ENCODE data around the gene FAM136A.
"Not testable (repeated sequence)": the region's sequence is repeated elsewhere in the genome, so short reads cannot be mapped to it uniquely, and the experiment has no call there.

FAM136A gene

DNA sequence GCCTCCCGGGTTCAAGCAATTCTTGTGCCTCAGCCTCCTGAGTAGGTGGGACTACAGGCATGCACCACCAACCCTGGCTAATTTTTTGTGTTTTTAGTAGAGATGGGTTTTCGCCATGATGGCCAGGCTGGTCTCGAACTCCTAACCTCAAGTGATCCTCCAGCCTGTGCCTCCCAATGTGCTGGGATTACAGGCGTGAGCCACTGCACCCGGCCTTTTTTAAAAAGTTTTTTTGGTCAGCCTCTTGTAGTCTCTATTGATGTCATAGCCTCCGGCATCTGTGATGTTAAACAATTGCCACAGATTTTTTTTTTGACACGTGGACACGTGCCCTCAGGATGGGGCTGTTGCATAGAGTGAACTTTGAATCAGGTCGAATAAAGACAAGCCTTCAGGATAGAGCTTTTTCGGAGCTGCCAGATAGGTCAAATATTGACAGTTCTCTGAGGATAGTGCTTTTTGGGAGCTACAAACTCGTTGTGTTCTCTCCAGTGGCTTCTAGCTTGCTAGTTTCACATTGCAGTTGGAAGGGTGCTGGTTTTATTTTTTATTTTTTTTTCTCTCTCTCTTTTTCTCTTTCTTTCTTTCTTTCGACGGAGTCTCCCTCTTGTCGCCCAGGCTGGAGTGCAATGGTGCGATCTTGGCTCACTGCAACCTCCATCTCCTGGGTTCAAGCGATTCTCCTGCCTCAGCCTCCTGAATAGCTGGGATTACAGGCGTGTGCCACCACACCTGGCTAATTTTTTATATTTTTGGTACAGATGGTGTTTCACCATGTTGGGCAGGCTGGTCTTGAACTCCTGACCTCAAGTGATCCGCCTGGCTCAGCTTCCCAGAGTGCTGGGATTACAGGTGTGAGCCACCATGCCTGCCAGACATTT lies 32.2 kb downstream of the FAM136A start:
- not testable (repeated sequence) for H3K27ac Mint-ChIP-seq; H3K4me1 Mint-ChIP-seq (ENCODE audit: low read depth in 2 of 2)

DNA sequence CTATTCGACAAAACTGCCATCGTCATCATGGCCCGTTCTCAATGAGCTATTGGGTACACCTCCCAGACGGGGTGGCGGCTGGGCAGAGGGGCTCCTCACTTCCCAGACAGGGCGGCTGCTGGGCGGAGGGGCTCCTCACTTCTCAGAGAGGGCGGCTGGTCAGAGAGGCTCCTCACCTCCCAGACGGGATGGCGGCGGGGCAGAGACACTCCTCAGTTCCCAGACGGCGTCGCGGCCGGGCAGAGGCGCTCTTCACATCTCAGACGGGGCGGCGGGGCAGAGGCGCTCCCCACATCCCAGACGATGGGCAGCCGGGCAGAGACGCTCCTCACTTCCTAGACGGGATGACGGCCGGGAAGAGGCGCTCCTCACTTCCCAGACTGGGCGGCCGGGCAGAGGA lies 34.9 kb downstream of the FAM136A start:
- not testable (repeated sequence) for H3K4me3 Mint-ChIP-seq; H3K27me3 Mint-ChIP-seq; DNase-seq; ATAC-seq (replicated peaks); H3K4me1 Mint-ChIP-seq (ENCODE audit: low read depth in 2 of 2); H3K27ac Mint-ChIP-seq; H3K9me3 Mint-ChIP-seq
- peaks cover 25% of the 10 kb centered on the region for H3K36me3 Mint-ChIP-seq (ENCODE audit: insufficient read depth)

More for the DNA sequence above, 32.2 kb downstream of the FAM136A start:
- H3K36me3 Mint-ChIP-seq (ENCODE audit: insufficient read depth), result peaks cover 12% of the 10 kb centered on the region
- not testable (repeated sequence) for ATAC-seq (replicated peaks); H3K4me3 Mint-ChIP-seq; H3K27me3 Mint-ChIP-seq; H3K9me3 Mint-ChIP-seq; DNase-seq

DNA sequence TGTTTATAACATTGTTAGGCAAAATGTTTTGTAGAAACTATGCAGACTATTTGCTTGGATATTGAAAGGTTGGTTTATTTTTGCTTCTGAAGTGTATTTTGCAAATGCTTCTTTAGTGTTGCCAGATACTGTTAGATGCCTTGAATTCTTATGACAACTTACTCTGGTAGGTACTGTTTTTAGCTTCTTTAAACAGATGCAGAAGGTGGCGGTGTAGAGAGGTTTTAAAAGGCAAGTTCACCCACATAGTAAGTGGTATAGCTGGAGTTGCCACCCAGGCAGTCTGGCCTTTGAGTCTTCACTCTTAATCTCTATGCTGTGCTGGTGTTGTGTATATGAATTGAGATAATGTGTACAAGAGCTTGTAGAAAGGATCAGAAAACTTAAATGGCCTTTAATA lies 40.4 kb downstream of the FAM136A start:
- Mint-ChIP-seq H3K9me3 (no peaks in the 10 kb centered on the region), H3K36me3 (ENCODE audit: insufficient read depth) (peaks cover 35% of the 10 kb centered on the region), H3K4me1 (ENCODE audit: low read depth in 2 of 2) (peaks cover 11 to 42% of the 10 kb centered on the region in 2 donors), H3K27me3 (no peaks in the 10 kb centered on the region), H3K4me3 (no peak overlapping the region), H3K27ac (peak overlapping the region in 1 of 2 donors; percentile 71)
- ATAC-seq (replicated peaks), result no peak
- no peak for DNase-seq

DNA sequence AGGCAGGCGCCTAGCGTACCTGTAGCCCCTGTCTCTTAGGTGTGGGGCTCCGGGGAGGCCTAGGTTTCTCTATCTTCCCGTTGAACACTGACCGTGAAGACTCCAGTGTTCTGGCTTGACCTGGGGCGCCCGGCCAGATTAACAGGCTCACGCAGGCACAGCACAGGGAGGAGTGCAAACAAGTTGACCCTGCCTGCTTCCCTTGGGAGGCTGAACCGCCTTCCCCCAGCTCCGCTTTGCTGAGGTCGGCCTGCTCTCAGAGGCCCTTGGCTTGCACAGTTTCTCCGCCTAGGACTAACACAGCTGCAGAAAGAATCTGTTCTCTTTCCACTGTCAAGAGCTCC lies 43.4 kb downstream of the FAM136A start:
- Mint-ChIP-seq H3K27ac (peak overlapping the region in 1 of 2 donors; percentile 32), H3K9me3 (no peaks in the 10 kb centered on the region), H3K36me3 (ENCODE audit: insufficient read depth) (peaks cover 20% of the 10 kb centered on the region), H3K4me3 (peak overlapping the region; percentile 84 to 89), H3K4me1 (ENCODE audit: low read depth in 2 of 2) (peaks cover 11 to 40% of the 10 kb centered on the region in 2 donors), H3K27me3 (no peaks in the 10 kb centered on the region)
- DNase-seq, result no peak
- no peak for ATAC-seq (replicated peaks)

DNA sequence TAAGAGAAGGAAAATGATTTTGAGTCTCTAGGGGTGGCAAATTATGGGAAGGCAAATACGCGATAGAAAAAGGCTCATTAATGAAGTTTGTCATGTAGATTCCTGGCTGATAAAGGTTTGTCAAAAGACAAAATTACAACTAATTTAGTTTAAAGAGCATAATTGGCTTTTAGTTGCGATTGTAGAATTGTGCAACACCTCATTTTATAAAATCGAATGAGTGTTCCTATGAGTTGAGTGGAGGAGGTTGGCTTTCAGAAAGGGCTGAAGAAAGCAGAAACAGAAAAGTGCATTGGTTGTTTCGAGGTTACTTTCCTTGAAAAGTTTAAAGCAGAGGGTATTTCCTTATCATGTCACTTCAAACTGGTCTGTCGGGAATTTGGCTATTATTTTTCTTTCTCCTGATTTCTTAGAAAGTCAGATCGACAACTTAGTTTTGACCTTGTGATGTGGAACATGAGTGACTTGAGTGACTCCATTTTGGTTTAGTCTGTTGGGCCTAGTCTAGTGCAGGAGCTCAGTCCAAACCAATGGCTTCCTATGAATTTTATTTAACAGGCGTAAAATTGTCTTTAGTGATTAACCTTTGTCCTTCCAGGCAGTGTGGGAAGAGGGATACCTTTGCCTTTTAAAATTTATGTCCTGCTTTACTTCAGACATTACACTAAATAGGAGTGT lies 46.1 kb downstream of the FAM136A start:
- ATAC-seq (replicated peaks) (no peak), DNase-seq (no peak)
- Mint-ChIP-seq H3K27ac (no peak overlapping the region), H3K4me3 (peak overlapping the region in 1 of 2 donors; percentile 23), H3K9me3 (no peaks in the 10 kb centered on the region), H3K4me1 (ENCODE audit: low read depth in 2 of 2) (peaks cover 11 to 24% of the 10 kb centered on the region in 2 donors), H3K27me3 (no peaks in the 10 kb centered on the region), H3K36me3 (ENCODE audit: insufficient read depth) (peaks cover 13% of the 10 kb centered on the region)

DNA sequence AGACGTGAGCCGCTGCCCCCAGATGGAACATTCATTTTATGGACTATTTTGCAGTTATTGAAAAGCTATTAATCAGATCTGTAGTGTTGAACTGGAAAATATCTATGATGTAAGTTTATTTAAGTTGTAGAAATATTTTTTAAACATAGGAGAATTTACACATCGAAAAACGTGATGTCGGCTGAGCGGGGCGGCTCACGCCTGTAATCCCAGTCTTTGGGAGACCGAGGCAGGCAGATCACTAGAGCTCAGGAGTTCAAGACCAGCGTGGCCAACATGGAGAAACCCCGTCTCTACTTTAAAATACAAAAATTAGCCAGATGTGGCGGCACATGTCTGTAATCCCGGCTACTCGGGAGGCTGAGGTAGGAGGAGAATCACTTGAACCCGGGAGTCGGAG lies 51.4 kb downstream of the FAM136A start:
- Mint-ChIP-seq H3K9me3 (no peaks in the 10 kb centered on the region), H3K27ac (peak overlapping the region in 1 of 2 donors; percentile 100), H3K36me3 (ENCODE audit: insufficient read depth) (peaks cover 35% of the 10 kb centered on the region), H3K27me3 (peaks cover 0 to 6% of the 10 kb centered on the region in 2 donors), H3K4me1 (ENCODE audit: low read depth in 2 of 2) (peaks cover 21 to 24% of the 10 kb centered on the region in 2 donors), H3K4me3 (no peak overlapping the region)
- no peak for ATAC-seq (replicated peaks)
- no peak for DNase-seq

DNA sequence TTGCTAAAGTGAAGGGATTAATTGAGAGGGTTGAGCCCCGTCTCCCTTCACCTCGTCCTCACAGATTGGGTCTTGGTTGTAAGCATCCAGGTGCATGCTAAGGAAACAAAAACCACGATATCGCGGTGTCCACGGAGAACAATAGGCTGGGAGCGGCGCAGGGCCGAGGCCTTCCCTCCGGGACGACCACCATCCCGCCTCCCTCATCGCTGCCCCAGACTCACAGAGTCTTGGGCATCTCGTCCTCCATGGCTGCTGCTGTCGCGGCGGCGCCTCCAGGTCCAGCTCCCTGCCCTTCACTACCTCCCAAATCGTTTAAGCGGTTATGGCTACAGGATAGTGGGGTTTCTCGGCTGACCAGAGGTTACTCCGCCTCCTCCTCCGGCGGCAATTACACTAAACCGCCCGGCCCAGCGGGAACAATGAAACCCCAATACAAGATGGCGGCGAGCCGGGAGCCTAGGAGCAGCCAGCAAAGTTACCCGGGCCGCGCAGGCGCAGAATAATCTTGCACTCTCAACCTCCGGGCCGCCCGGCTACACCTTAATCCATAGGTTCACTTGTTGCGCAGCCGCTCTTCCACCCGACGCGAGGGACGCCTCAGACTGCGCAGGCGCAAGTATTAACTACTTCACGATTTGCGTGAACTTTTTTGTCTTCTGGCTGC lies 53.6 kb downstream of the FAM136A start, which contains the start of gene TIA1:
Gene TIA1 (minus strand): TSS at position 448 of the 667 bp plus-strand sequence. CDS start 198 bp downstream, at position 250.
- Mint-ChIP-seq H3K4me1 (ENCODE audit: low read depth in 2 of 2) (peaks cover 32 to 40% of the 10 kb centered on the region in 2 donors), H3K9me3 (no peaks in the 10 kb centered on the region)

DNA sequence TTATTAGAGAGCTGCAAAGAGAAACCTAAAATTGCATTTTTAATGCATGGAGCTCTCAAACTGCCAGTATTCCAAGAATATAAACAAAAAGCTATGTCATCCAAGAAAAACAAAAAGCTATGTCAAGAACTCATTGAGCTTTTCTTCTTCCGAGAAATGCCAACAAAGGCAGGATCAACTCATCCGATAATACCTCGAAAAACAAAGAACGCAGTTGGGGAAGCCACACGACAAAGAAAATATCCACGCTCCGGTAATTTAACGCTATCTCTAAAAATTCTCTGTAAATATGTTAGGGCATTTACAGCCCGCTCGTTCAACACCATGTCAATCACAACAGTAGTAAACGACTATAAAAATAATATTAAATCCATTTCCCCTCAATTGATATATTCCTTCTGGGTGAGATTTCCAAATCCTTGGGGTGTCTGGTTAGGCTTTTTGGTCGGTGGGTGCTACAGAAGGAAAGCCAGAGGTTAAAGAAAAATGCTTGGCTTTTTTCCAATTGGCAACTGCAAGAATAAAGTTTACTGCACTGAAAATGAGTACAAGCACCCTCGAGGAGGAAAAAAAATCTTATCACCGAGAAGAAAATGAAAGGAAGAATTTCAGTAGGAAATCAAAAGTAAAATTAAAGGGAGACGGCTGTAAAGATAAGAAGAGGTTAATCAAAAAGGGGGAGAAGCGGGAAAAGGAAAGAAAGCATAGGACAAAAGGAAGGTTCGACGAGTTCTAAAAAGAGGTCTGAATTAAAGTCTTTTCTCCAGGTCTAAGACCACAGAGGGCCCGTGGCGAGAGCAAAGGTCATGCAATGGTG lies 54.3 kb downstream of the FAM136A start:
- Mint-ChIP-seq H3K27me3 (peaks cover 0 to 6% of the 10 kb centered on the region in 2 donors), H3K36me3 (ENCODE audit: insufficient read depth) (peaks cover 37% of the 10 kb centered on the region), H3K27ac (peak overlapping the region; percentile 99 to 100), H3K9me3 (no peaks in the 10 kb centered on the region), H3K4me1 (ENCODE audit: low read depth in 2 of 2) (peaks cover 33 to 44% of the 10 kb centered on the region in 2 donors), H3K4me3 (peak overlapping the region; percentile 96 to 99)
- ATAC-seq (replicated peaks) (no peak), DNase-seq (no peak)

More for the DNA sequence above, 53.6 kb downstream of the FAM136A start, which contains the start of gene TIA1:
- peak; percentile 95 to 97 (median 97) for DNase-seq
- H3K27ac Mint-ChIP-seq, result peak within 1 kb of the TSS; percentile 99 to 100
- peaks cover 0 to 6% of the 10 kb centered on the region in 2 donors for H3K27me3 Mint-ChIP-seq
- H3K36me3 Mint-ChIP-seq (ENCODE audit: insufficient read depth), result peaks cover 37% of the 10 kb centered on the region
- H3K4me3 Mint-ChIP-seq, result peak within 1 kb of the TSS; percentile 96 to 99
- ATAC-seq (replicated peaks), result peak; percentile 95
